Fibroblast of lung (primary cell): ENCODE data around the gene VAC14. TPM values are rescaled to one million over a fixed set of nuclear protein-coding genes. Genes with fewer than 3 reads are reported as not detected.

Source experiments
- DNase-seq, 2 donors: peaks; one replicate each; pipeline versions ENCODE4 v3.0.0 to v3.0.0-alpha.2; 2010; ENCODE audit warnings: low read depth in 2 of 2
- H2AFZ ChIP-seq: 2 replicates; pipeline ENCODE4 v1.5.1; 2012; ENCODE audit warnings: low read length, control low read depth, inconsistent platforms
- H3K27ac ChIP-seq: 2 replicates; pipeline ENCODE4 v1.5.1; 2011; ENCODE audit warnings: low read length, control low read depth; ENCODE audit not compliant: insufficient read depth
- H3K27me3 ChIP-seq: 2 replicates; pipeline ENCODE4 v1.5.1; 2011; ENCODE audit warnings: mild to moderate bottlenecking, low read length; ENCODE audit not compliant: control insufficient read depth, insufficient read depth
- H3K36me3 ChIP-seq: 2 replicates; pipeline ENCODE4 v1.5.1; 2011; ENCODE audit warnings: low read length; ENCODE audit not compliant: control insufficient read depth, insufficient read depth
- H3K4me1 ChIP-seq: 2 replicates; pipeline ENCODE4 v1.5.1; 2011; ENCODE audit warnings: low read length; ENCODE audit not compliant: control insufficient read depth, insufficient read depth; ENCODE audit errors: extremely low read depth
- H3K4me2 ChIP-seq: 2 replicates; pipeline ENCODE4 v1.5.1; 2011; ENCODE audit warnings: low read length, control low read depth; ENCODE audit not compliant: insufficient read depth; ENCODE audit errors: extremely low read depth
- H3K4me3 ChIP-seq, 4 experiments: fragments of 200-600 bp in 1 of 4; sonication (generic) in 1 of 4; replicated peaks in 1 of 4; 2 replicates each; pipeline ENCODE4 v1.5.1; 2011 to 2016; ENCODE audit warnings: low read length in 4 of 4, low read depth in 3 of 4, mild to moderate bottlenecking in 3 of 4, control low read depth in 2 of 4, inconsistent platforms in 1 of 4, mixed read lengths in 1 of 4; ENCODE audit not compliant: insufficient read depth in 1 of 4; ENCODE audit errors: control extremely low read depth in 1 of 4
- H3K79me2 ChIP-seq: 2 replicates; pipeline ENCODE4 v1.5.1; 2012; ENCODE audit warnings: mild to moderate bottlenecking, low read length, inconsistent platforms; ENCODE audit not compliant: control insufficient read depth, insufficient read depth
- H3K9ac ChIP-seq: 2 replicates; pipeline ENCODE4 v1.5.1; 2011; ENCODE audit warnings: mild to moderate bottlenecking, low read length, control low read depth; ENCODE audit not compliant: insufficient read depth
- H3K9me3 ChIP-seq: 2 replicates; pipeline ENCODE4 v1.5.1; 2012; ENCODE audit warnings: low read depth, low read length; ENCODE audit not compliant: control insufficient read depth, insufficient read depth
- H4K20me1 ChIP-seq: 2 replicates; pipeline ENCODE4 v1.5.1; 2011; ENCODE audit warnings: low read length; ENCODE audit not compliant: control insufficient read depth, insufficient read depth; ENCODE audit errors: extremely low read depth
- EZH2 ChIP-seq: IDR thresholded peaks from 2 replicates; pipeline ENCODE4 v1.5.1; 2012; ENCODE audit warnings: low read length, control low read depth, mild to moderate bottlenecking; ENCODE audit errors: missing control alignments
- polyA plus RNA-seq, 2 donors: library from polyadenylated mRNA; depleted of rRNA in 1 of 2; stranded (reverse) in 1 of 2; unstranded in 1 of 2; fragments of >200 nt; gene quantifications; 2 replicates each; pipeline ENCODE4 v1.2.1, GENCODE V29; 2011 to 2012; ENCODE audit warnings: missing spikeins in 1 of 2
- total RNA-seq: library from RNA; depleted of rRNA; stranded (reverse); fragments of >200 nt; gene quantifications from 2 replicates; pipeline ENCODE4 v1.2.1, GENCODE V29; 2014
- TF ChIP-seq, protein P1 (sequence below), 2 donors: IDR thresholded peaks in 1 of 2; conservative IDR thresholded peaks in 1 of 2; 1 replicate in 1 of 2; 2 replicates in 1 of 2; pipeline ENCODE4 v1.5.1; 2011 to 2012; ENCODE audit warnings: low read length in 2 of 2, control low read depth in 1 of 2, inconsistent platforms in 1 of 2, low read depth in 1 of 2, mild to moderate bottlenecking in 1 of 2

The VAC14 gene
- total and polyA plus RNA-seq, 2 donors (not counting 1 experiment from before 2014, with no cell fraction given): 25.0 to 29.2 TPM

DNA sequence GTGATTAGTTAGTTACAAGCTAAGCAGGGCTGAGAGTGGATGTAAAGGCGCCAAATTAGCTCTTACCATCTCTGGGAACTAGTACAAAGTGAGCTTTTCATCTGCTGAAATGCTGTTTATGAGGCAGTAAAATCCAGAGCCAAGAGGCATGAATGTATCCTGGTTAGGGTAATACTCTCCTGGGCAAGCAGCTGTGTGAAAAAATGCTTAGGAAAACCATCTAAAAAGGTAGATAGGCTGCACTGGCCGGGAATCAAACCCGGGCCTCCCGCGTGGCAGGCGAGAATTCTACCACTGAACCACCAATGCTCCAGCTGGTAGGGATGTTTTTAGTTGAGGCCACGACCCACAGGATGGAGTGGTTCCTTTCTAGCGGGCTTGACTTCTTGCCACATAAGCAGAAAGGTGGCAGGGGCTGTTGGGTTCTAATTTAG, 23.0 kb downstream of the VAC14 start:
- peak in 1 of 2 donors; percentile 62 for DNase-seq
- Histone ChIP-seq H2AFZ (no peak overlapping the region), H3K4me2 (no peak overlapping the region), H3K79me2 (no peaks in the 10 kb centered on the region), H3K27me3 (no peaks in the 10 kb centered on the region), H4K20me1 (no peaks in the 10 kb centered on the region), H3K4me1 (peaks cover 10% of the 10 kb centered on the region), H3K9ac (no peak overlapping the region), H3K27ac (no peak overlapping the region), H3K36me3 (peaks cover 15% of the 10 kb centered on the region), H3K4me3 (no peak overlapping the region), H3K9me3 (no peaks in the 10 kb centered on the region)
- TF ChIP-seq, protein P1, sequence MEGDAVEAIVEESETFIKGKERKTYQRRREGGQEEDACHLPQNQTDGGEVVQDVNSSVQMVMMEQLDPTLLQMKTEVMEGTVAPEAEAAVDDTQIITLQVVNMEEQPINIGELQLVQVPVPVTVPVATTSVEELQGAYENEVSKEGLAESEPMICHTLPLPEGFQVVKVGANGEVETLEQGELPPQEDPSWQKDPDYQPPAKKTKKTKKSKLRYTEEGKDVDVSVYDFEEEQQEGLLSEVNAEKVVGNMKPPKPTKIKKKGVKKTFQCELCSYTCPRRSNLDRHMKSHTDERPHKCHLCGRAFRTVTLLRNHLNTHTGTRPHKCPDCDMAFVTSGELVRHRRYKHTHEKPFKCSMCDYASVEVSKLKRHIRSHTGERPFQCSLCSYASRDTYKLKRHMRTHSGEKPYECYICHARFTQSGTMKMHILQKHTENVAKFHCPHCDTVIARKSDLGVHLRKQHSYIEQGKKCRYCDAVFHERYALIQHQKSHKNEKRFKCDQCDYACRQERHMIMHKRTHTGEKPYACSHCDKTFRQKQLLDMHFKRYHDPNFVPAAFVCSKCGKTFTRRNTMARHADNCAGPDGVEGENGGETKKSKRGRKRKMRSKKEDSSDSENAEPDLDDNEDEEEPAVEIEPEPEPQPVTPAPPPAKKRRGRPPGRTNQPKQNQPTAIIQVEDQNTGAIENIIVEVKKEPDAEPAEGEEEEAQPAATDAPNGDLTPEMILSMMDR (conservative IDR thresholded peaks at IDR 0.05 in 1 of 2, IDR thresholded peaks at IDR 0.05 in 1 of 2; ENCODE audit: low read depth in 1 of 2, low read length in 2 of 2): no peak
- no peak for TF ChIP-seq EZH2

DNA sequence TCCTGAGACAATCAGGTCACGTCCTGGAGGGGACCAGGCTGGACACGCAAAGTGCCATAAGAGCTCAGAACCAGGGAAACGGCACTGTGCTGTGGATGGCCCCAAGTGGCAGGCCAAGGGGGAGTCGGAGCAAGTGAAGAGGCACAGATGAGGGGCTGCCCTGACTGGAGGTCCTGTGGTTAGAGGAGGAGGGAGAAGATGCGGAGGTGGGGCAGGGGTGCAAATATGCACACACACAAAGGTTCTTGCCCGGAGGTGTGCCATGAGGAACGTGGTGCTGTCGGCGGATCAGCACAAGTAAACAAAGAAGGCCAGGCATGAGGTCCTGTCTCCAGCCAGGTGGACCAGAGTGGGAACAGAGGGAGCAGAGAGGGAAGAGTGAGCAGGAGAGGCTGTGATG, 23.5 kb downstream of the VAC14 start:
- no peaks in the 10 kb centered on the region for H3K79me2 ChIP-seq
- no peak overlapping the region for H3K4me2 ChIP-seq
- no peak overlapping the region for H3K9ac ChIP-seq
- peaks cover 10% of the 10 kb centered on the region for H3K4me1 ChIP-seq
- H3K27me3 ChIP-seq: no peaks in the 10 kb centered on the region
- H3K36me3 ChIP-seq: peaks cover 14% of the 10 kb centered on the region
- H3K9me3 ChIP-seq: no peaks in the 10 kb centered on the region
- no peak for DNase-seq
- no peak overlapping the region for H3K4me3 ChIP-seq
- no peak overlapping the region for H2AFZ ChIP-seq
- H3K27ac ChIP-seq: no peak overlapping the region
- no peak for TF ChIP-seq EZH2
- TF ChIP-seq, protein P1 (conservative IDR thresholded peaks at IDR 0.05 in 1 of 2, IDR thresholded peaks at IDR 0.05 in 1 of 2; ENCODE audit: low read depth in 1 of 2, low read length in 2 of 2): no peak
- no peaks in the 10 kb centered on the region for H4K20me1 ChIP-seq

DNA sequence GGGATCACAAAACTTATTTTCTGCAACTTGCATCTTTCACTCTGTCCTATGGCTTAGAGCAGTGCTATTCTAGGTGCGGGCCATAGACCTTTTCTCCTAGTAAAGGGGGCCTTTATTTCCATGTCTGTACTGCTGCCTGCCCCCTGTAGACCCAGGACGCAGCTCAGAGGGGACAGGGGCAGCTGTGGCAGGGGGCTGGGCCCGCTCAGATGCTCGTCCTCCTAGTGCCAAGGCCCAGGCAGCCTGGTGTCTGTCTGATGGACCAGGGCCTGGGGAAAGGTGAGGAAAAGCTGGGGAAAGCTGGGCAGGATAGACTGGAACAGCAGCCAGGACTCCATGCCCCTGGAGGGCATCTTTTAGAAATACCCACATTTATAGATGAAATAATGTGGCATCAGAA, 25.6 kb downstream of the VAC14 start:
- no peak overlapping the region for H3K9ac ChIP-seq
- DNase-seq: no peak
- H3K4me2 ChIP-seq: no peak overlapping the region
- H4K20me1 ChIP-seq: no peaks in the 10 kb centered on the region
- no peak overlapping the region for H3K27ac ChIP-seq
- no peaks in the 10 kb centered on the region for H3K79me2 ChIP-seq
- H3K27me3 ChIP-seq: no peaks in the 10 kb centered on the region
- H3K4me3 ChIP-seq: no peak overlapping the region
- no peaks in the 10 kb centered on the region for H3K36me3 ChIP-seq
- TF ChIP-seq, protein P1 (conservative IDR thresholded peaks at IDR 0.05 in 1 of 2, IDR thresholded peaks at IDR 0.05 in 1 of 2; ENCODE audit: low read depth in 1 of 2, low read length in 2 of 2): no peak
- TF ChIP-seq EZH2: no peak
- no peak overlapping the region for H2AFZ ChIP-seq
- H3K4me1 ChIP-seq: peaks cover 10% of the 10 kb centered on the region
- H3K9me3 ChIP-seq: no peaks in the 10 kb centered on the region
